ENCODE measurements around the gene NKIRAS1. TPM values are rescaled to one million over a fixed set of nuclear protein-coding genes. Genes with fewer than 3 reads are reported as not detected.

NKIRAS1 gene
- total and polyA plus RNA-seq, 2 donors (not counting 1 experiment from before 2014, with no cell fraction given): 1.6 to 4.7 TPM

DNA sequence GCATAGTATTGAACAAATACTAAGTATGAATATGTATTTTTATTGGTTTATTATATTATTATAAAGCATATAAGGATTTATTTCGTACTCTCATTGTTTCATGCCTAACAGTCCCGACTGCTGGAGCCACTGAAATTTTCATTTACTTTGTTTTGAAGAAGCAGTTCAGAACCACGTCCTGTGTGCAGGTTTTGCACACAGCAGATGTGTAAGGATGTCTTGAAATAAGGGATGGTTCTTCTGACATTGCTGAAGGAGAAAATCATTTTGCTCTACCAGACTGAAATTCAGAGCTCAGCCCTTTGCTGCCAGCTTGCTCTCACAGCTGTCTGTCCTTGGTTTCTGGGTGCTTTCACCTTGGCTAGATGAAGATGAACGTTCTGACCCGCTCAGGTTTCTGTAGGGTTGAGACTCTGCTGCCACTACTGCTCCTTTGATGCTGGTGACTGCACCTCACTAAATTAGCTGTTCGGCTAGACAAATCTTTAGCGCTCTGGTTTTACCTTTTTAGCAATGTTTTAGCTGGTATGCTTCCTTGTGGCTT is 56.9 kb downstream of the NKIRAS1 start:
- no peaks in the 10 kb centered on the region for H3K27me3 Mint-ChIP-seq
- ChIA-PET CTCF (interaction anchor here (1.1 kb wide), 1 partner anchor 57 kb away, joined by 3 read pairs; the partner anchor contains the start of genes NKIRAS1 and RPL15), POLR2A (no interaction called here)
- no peak overlapping the region for H3K27ac ChIP-seq (ENCODE audit: low read length in 2 of 2)
- no peak overlapping the region for H3K27ac Mint-ChIP-seq
- H3K9me3 ChIP-seq (ENCODE audit: control extremely low read depth in 1 of 3, control insufficient read depth in 2 of 3, insufficient read depth in 1 of 3, low read length in 2 of 3): peaks cover 0 to 4% (median 0%) of the 10 kb centered on the region in 3 donors
- H3K4me3 ChIP-seq (ENCODE audit: control extremely low read depth in 1 of 5, extremely low read depth in 1 of 5, insufficient read depth in 1 of 5, low read depth in 2 of 5, low read length in 4 of 5): no peak overlapping the region
- H3K36me3 ChIP-seq (replicated peaks in 1 of 2; ENCODE audit: control extremely low read depth in 1 of 2, control insufficient read depth in 1 of 2, extremely low read depth in 1 of 2, insufficient read depth in 2 of 2, low read length in 1 of 2): peaks cover 4 to 7% of the 10 kb centered on the region in 2 experiments
- WGBS (ENCODE audit: insufficient coverage): 93% methylated on average over 3 of the region's 7 CpGs
- peaks cover 64% of the 10 kb centered on the region for H4K20me1 ChIP-seq (ENCODE audit: control insufficient read depth, insufficient read depth, low read length, poor library complexity, severe bottlenecking)
- no peak overlapping the region for H2AFZ ChIP-seq (ENCODE audit: insufficient read depth, low read depth, low read length, poor library complexity, severe bottlenecking)
- no peak for ATAC-seq (ENCODE audit: low read depth)
- intact Hi-C loops (cut with micrococcal nuclease): loop anchor here (5.0 kb wide), 1 partner anchor 98 kb away; no protein-coding TSS in a partner anchor
- TF ChIP-seq EZH2 (IDR thresholded peaks at IDR 0.05; ENCODE audit: borderline replicate concordance, insufficient read depth, low read depth, low read length, poor library complexity, severe bottlenecking) (no peak), CTCF (IDR thresholded peaks at IDR 0.05) (no peak)
- H3K4me1 ChIP-seq (ENCODE audit: control insufficient read depth in 2 of 2, insufficient read depth in 2 of 2, low read length in 2 of 2): peaks cover 36 to 40% of the 10 kb centered on the region in 2 donors
- H3K4me2 ChIP-seq (replicated peaks; ENCODE audit: low read depth, low read length, poor library complexity, severe bottlenecking): no peak overlapping the region
- no peaks in the 10 kb centered on the region for H3K9me3 Mint-ChIP-seq (ENCODE audit: insufficient read depth)
- no peak overlapping the region for H3K4me3 Mint-ChIP-seq
- H3K27me3 ChIP-seq (replicated peaks in 1 of 4; ENCODE audit: control extremely low read depth in 1 of 4, control insufficient read depth in 3 of 4, insufficient read depth in 4 of 4, low read length in 3 of 4): no peaks in the 10 kb centered on the region
- DNase-seq: no peak
- H3K4me1 Mint-ChIP-seq: peaks cover 58% of the 10 kb centered on the region
- peaks cover 68% of the 10 kb centered on the region for H3K79me2 ChIP-seq (ENCODE audit: control insufficient read depth, insufficient read depth, low read length)
- H3K9ac ChIP-seq (ENCODE audit: low read length): no peak overlapping the region

GRCh38 chr3:23859012-23859743 is 57.6 kb downstream of the NKIRAS1 start:
- Histone ChIP-seq H3K27ac (ENCODE audit: low read length in 2 of 2) (no peak overlapping the region), H3K9ac (ENCODE audit: low read length) (no peak overlapping the region), H3K4me2 (replicated peaks; ENCODE audit: low read depth, low read length, poor library complexity, severe bottlenecking) (no peak overlapping the region), H3K36me3 (replicated peaks in 1 of 2; ENCODE audit: control extremely low read depth in 1 of 2, control insufficient read depth in 1 of 2, extremely low read depth in 1 of 2, insufficient read depth in 2 of 2, low read length in 1 of 2) (peaks cover 4 to 7% of the 10 kb centered on the region in 2 experiments), H4K20me1 (ENCODE audit: control insufficient read depth, insufficient read depth, low read length, poor library complexity, severe bottlenecking) (peaks cover 64% of the 10 kb centered on the region), H3K27me3 (replicated peaks in 1 of 4; ENCODE audit: control extremely low read depth in 1 of 4, control insufficient read depth in 3 of 4, insufficient read depth in 4 of 4, low read length in 3 of 4) (no peaks in the 10 kb centered on the region), H3K9me3 (ENCODE audit: control extremely low read depth in 1 of 3, control insufficient read depth in 2 of 3, insufficient read depth in 1 of 3, low read length in 2 of 3) (peaks cover 0 to 4% (median 0%) of the 10 kb centered on the region in 3 donors), H2AFZ (ENCODE audit: insufficient read depth, low read depth, low read length, poor library complexity, severe bottlenecking) (no peak overlapping the region), H3K4me1 (ENCODE audit: control insufficient read depth in 2 of 2, insufficient read depth in 2 of 2, low read length in 2 of 2) (peaks cover 36 to 40% of the 10 kb centered on the region in 2 donors), H3K4me3 (ENCODE audit: control extremely low read depth in 1 of 5, extremely low read depth in 1 of 5, insufficient read depth in 1 of 5, low read depth in 2 of 5, low read length in 4 of 5) (no peak overlapping the region), H3K79me2 (ENCODE audit: control insufficient read depth, insufficient read depth, low read length) (peaks cover 68% of the 10 kb centered on the region)
- DNase-seq (no peak), ATAC-seq (ENCODE audit: low read depth) (no peak)
- intact Hi-C loops (cut with micrococcal nuclease): loop anchor here (5.0 kb wide), 1 partner anchor 97 kb away; no protein-coding TSS in a partner anchor
- TF ChIP-seq EZH2 (IDR thresholded peaks at IDR 0.05; ENCODE audit: borderline replicate concordance, insufficient read depth, low read depth, low read length, poor library complexity, severe bottlenecking) (no peak), CTCF (IDR thresholded peaks at IDR 0.05) (no peak)
- ChIA-PET CTCF (interaction anchor here (1.1 to 1.8 kb wide), 3 partner anchors 23 to 58 kb away, joined by 3 to 5 read pairs (median 3); partner anchors contain the start of genes NKIRAS1 and RPL15), POLR2A (no interaction called here)
- H3K9me3 Mint-ChIP-seq (ENCODE audit: insufficient read depth): no peaks in the 10 kb centered on the region
- H3K27me3 Mint-ChIP-seq: no peaks in the 10 kb centered on the region
- peaks cover 54% of the 10 kb centered on the region for H3K4me1 Mint-ChIP-seq
- WGBS (ENCODE audit: insufficient coverage): no CpG with 5 or more reads among the region's 1 CpG
- no peak overlapping the region for H3K4me3 Mint-ChIP-seq
- peak overlapping the region; percentile 27 for H3K27ac Mint-ChIP-seq

All from B cell (primary cell).